ENCODE measurements around the gene GRAMD2A. TPM values are rescaled to one million over a fixed set of nuclear protein-coding genes. Genes with fewer than 3 reads are reported as not detected.

Gene GRAMD2A
- polyA plus RNA-seq, 3 donors: not detected

- Histone ChIP-seq H3K79me2 (ENCODE audit: insufficient read depth, low read length) (no peaks in the 10 kb centered on the region), H3K27me3 (ENCODE audit: control insufficient read depth in 2 of 2, insufficient read depth in 2 of 2, low read length in 2 of 2) (no peaks in the 10 kb centered on the region), H3K4me2 (replicated peaks; ENCODE audit: extremely low read depth, low read length, poor library complexity, severe bottlenecking) (no peak overlapping the region), H4K20me1 (ENCODE audit: insufficient read depth, low read length) (no peaks in the 10 kb centered on the region), H3K9ac (ENCODE audit: insufficient read depth, low read length, poor library complexity, severe bottlenecking) (no peak overlapping the region), H3K36me3 (replicated peaks in 1 of 2; ENCODE audit: control insufficient read depth in 1 of 2, insufficient read depth in 2 of 2, low read length in 2 of 2) (no peaks in the 10 kb centered on the region), H3K27ac (ENCODE audit: low read depth in 1 of 2, low read length in 2 of 2) (no peak overlapping the region), H3K4me3 (replicated peaks in 1 of 3; ENCODE audit: low read depth in 2 of 3, low read length in 3 of 3) (no peak overlapping the region), H2AFZ (ENCODE audit: insufficient read depth, low read depth, low read length, poor library complexity, severe bottlenecking) (no peak overlapping the region), H3K4me1 (ENCODE audit: control insufficient read depth in 1 of 2, insufficient read depth in 2 of 2, low read length in 2 of 2) (no peaks in the 10 kb centered on the region), H3K9me3 (replicated peaks in 1 of 2; ENCODE audit: control insufficient read depth in 1 of 2, insufficient read depth in 1 of 2, low read length in 2 of 2) (no peaks in the 10 kb centered on the region)
- Mint-ChIP-seq H3K36me3 (no peaks in the 10 kb centered on the region), H3K27ac (no peak overlapping the region), H3K4me1 (peaks cover 3% of the 10 kb centered on the region), H3K9me3 (no peaks in the 10 kb centered on the region), H3K4me3 (no peak overlapping the region), H3K27me3 (ENCODE audit: low read depth in 3 of 3) (no peaks in the 10 kb centered on the region)
- no peak for DNase-seq
- intact Hi-C loops (cut with micrococcal nuclease): no loop called here
- TF ChIP-seq CTCF (IDR thresholded peaks at IDR 0.05): no peak
- no CpG with 5 or more reads among the region's 4 CpGs for WGBS (ENCODE audit: insufficient coverage)
Measured at GRCh38 chr15:72136170-72137051, 61.2 kb downstream of the GRAMD2A start.

- intact Hi-C loops (cut with micrococcal nuclease): no loop called here
- TF ChIP-seq CTCF (IDR thresholded peaks at IDR 0.05): no peak
- no peaks in the 10 kb centered on the region for H3K4me1 ChIP-seq (ENCODE audit: control insufficient read depth in 1 of 2, insufficient read depth in 2 of 2, low read length in 2 of 2)
- no peak for DNase-seq
- no CpG with 5 or more reads among the region's 2 CpGs for WGBS (ENCODE audit: insufficient coverage)
- Mint-ChIP-seq H3K4me1 (no peaks in the 10 kb centered on the region), H3K27ac (no peak overlapping the region), H3K9me3 (no peaks in the 10 kb centered on the region), H3K27me3 (ENCODE audit: low read depth in 3 of 3) (no peaks in the 10 kb centered on the region), H3K36me3 (no peaks in the 10 kb centered on the region), H3K4me3 (no peak overlapping the region)
- no peak overlapping the region for H3K27ac ChIP-seq (ENCODE audit: low read depth in 1 of 2, low read length in 2 of 2)
- no peaks in the 10 kb centered on the region for H3K36me3 ChIP-seq (replicated peaks in 1 of 2; ENCODE audit: control insufficient read depth in 1 of 2, insufficient read depth in 2 of 2, low read length in 2 of 2)
- H3K4me2 ChIP-seq (replicated peaks; ENCODE audit: extremely low read depth, low read length, poor library complexity, severe bottlenecking): no peak overlapping the region
- H3K9me3 ChIP-seq (replicated peaks in 1 of 2; ENCODE audit: control insufficient read depth in 1 of 2, insufficient read depth in 1 of 2, low read length in 2 of 2): no peaks in the 10 kb centered on the region
- no peaks in the 10 kb centered on the region for H3K79me2 ChIP-seq (ENCODE audit: insufficient read depth, low read length)
- no peaks in the 10 kb centered on the region for H3K27me3 ChIP-seq (ENCODE audit: control insufficient read depth in 2 of 2, insufficient read depth in 2 of 2, low read length in 2 of 2)
- no peak overlapping the region for H3K4me3 ChIP-seq (replicated peaks in 1 of 3; ENCODE audit: low read depth in 2 of 3, low read length in 3 of 3)
- no peak overlapping the region for H3K9ac ChIP-seq (ENCODE audit: insufficient read depth, low read length, poor library complexity, severe bottlenecking)
- H4K20me1 ChIP-seq (ENCODE audit: insufficient read depth, low read length): no peaks in the 10 kb centered on the region
- no peak overlapping the region for H2AFZ ChIP-seq (ENCODE audit: insufficient read depth, low read depth, low read length, poor library complexity, severe bottlenecking)
Measured at GRCh38 chr15:72135719-72136118, 61.9 kb downstream of the GRAMD2A start.
